GM12872 (cell line): ENCODE data around the gene HSD11B1L.
A peak's percentile ranks its signal among the peaks of the same experiment; 100 is the strongest.

Experiments
- CTCF ChIP-seq: IDR thresholded peaks from 3 replicates; pipeline ENCODE4 v1.5.1; 2011; ENCODE audit warnings: low read depth, mild to moderate bottlenecking, low read length, moderate library complexity; ENCODE audit not compliant: insufficient read depth

The HSD11B1L gene

GRCh38 chr19:5642204-5642603, 38.6 kb upstream of the HSD11B1L start:
- no peak for TF ChIP-seq CTCF

GRCh38 chr19:5643060-5643459, 37.8 kb upstream of the HSD11B1L start:
- no peak for TF ChIP-seq CTCF

- TF ChIP-seq CTCF, result no peak
These were observed 36.8 kb upstream of the HSD11B1L start for GRCh38 chr19:5644037-5644436.

GRCh38 chr19:5645409-5645808, 35.4 kb upstream of the HSD11B1L start:
- TF ChIP-seq CTCF, result no peak

GRCh38 chr19:5646703-5647102, 34.1 kb upstream of the HSD11B1L start:
- TF ChIP-seq CTCF, result no peak

- TF ChIP-seq CTCF, result no peak
These were observed 32.4 kb upstream of the HSD11B1L start for GRCh38 chr19:5648464-5648863.

- TF ChIP-seq CTCF, result peak; percentile 33; the same call in 2 of the 3 replicates
These were observed 29.5 kb upstream of the HSD11B1L start for GRCh38 chr19:5651361-5651760.

- no peak for TF ChIP-seq CTCF
These were observed 28.6 kb upstream of the HSD11B1L start for GRCh38 chr19:5652261-5652660.
